ENCODE data around the gene PAX7.
"Not testable (repeated sequence)": the region's sequence is repeated elsewhere in the genome, so short reads cannot be mapped to it uniquely, and the experiment has no call there.

The PAX7 gene

DNA sequence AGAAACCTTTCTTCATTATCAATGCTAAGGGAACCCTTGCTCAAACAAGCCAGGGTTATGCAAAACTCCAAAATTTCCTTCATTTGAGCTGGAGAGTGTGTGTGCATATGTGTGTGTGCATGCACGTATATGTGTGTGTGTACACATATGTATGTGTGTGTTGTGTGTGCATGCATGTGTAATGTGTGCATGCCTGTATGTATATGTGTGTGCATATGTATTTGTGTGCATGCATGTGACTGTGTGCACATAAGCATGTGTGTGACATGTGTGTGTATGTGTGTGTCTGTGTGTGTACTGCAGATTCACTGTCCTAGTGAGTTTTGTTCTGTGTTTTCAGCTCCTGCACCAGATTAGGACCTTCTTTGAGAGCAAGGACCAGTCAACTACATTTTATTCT is 28.2 kb downstream of the PAX7 start:
- DNase-seq (ENCODE audit: low read depth in 2 of 2) = no peak

DNA sequence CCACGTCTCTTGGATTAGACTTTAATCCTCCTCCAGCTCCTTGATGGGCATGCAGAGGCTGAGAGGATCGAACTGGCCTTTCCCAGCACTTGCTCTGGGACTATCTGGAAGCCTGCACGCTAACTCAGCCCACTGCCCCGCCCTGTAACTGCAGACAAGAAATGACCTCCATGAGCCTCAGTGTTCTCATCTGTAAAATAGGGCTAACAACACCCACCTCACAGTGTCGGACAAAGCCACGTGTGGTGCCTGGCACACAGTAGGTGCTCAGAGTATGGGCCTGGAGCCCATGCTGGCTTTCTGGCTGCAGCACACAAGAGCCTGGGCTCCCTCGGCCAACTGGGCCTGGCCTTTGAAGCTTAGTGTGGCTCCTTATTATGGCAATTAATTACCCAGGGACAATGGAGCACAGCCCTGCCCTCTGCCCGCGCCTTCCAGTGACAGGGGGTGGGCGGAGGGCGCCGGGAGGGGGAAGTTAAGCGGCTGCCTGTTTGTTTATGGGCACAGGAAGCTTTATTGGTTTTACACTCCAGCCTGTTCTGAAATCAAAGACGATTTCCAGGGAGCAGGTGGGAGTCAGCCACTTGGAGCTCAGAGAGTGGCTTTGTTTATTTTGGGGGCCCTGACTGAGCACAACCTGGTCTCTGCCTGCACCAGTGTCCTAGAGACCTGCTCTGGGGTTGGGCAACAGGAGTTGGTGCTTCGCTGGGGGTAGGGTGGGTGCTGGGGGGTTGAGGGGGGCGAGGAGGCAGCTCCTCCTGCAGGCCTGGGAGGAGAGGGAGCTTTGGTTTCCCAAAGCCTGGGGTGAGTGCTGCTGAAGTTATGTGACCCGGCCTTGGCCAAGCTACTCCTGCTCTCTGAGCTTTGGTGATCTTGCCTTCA is 31.0 kb downstream of the PAX7 start:
- no peak for DNase-seq (ENCODE audit: low read depth in 2 of 2)

DNA sequence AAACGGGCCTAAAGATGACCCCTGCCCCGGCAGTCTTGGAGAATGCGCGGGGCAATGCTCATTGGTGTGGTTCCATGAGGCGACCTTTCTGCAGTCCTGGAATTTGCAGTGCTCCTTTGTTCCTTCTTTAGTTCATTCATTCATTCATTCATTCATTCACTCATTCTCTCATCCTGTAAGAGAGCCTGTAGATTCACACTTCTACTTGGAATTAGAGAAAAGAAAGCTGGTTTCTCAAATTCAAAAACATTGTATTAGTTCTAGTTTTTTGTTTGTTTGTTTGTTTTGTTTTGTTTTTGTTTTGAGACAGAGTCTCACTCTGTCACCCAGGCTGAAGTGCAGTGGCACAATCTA is 31.6 kb downstream of the PAX7 start:
- DNase-seq (ENCODE audit: low read depth in 2 of 2) = no peak

DNA sequence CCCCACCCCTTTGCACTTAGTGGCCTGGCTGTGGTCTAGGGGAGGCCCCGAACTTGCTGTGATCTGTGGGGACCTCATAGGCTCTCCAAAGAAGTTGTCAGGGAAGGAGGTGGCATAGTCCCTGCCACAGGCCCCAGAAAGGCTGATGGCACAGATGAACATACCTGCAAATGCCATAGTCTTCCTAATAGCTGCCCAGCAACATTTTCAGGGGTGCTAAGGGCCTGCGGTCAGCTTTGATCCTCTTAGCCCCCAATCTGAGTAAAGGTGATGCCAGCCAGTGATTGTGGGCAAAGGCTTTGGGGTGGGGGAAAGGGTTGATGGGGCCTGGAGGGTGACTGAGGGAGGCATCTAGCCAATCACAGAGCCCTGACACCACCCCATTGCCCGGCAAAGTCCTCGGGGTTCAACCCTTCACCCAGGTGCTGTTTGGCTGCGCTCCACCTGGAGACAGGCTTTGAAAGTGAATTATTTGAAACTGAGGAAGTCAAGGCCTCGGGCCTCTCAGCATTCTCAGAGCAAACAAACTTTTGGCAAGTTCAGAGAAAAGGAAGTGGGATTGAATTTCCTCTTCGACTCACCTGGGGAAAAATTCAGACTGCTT is 35.8 kb downstream of the PAX7 start:
- no peak for DNase-seq (ENCODE audit: low read depth in 2 of 2)

DNA sequence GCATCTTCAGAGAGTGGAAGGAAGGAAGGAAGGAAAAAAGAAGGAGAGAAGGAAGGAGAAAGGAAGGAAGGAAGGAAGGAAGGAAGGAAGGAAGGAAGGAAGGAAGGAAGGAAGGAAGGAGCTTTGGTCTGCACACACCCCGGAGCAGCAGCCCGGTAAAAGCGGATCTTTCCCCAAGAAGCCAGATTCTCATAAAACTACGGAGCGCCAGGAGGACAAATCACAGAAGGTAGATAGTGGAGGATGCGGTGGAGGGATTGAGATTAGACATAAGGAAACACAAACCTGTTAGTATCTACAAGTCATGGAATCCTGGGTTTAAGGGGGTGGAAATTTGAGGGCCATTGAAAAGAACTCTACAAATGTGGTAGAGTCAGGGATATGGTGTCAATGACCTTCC is 36.7 kb downstream of the PAX7 start:
- no peak for DNase-seq (ENCODE audit: low read depth in 2 of 2)

DNA sequence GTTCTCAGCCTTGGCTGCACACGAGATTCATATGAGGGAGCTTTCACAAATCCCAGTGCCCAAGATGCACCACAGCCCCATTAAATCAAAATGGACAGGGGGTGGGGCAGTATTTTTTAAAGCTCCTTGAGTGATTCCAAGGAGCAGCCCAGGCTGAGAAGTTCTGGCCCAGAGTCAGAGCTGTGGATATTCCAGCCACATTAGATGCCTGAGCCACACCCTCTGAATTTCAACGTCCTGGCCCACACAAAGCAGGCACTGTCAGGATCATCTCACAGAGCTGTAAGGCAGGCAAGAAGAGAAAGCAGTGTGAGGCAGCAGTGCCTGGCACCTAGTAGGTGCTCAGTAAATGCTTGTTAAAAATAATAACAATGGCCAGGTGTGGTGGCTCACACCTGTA is 37.4 kb downstream of the PAX7 start:
- DNase-seq (ENCODE audit: low read depth in 2 of 2) = no peak

DNA sequence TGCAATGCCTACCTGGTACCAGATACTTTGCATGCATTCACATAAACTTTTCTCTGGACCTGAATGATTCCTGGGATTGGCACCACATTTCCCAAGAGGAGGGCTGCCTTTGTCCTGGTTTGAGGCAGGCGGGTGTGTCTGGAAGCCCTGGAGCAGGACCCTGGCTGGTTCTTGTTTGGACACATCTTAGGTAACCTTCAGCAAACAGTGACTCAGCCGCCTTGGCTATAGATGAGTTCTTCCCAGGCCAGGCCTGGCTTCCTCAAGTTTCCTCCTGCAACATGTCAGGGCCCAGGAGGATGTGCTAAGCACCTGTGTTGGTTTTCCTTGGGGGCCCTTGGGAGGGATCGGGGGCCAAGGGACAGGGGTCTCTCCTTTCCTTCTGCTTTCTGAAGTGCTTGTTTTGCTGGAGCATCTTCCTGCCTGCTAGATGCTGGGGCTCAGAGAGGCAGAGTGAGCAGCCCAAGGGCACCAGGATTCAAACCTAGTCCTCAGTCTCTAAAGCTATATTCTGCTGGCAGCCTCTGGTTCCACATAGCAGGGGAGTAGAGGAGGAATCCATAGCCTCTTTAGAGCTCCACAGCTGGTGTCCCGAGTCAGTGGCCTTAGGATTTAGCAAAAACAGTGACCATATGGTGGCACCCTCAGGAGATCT is 38.2 kb downstream of the PAX7 start:
- DNase-seq (ENCODE audit: low read depth in 2 of 2) = no peak

DNA sequence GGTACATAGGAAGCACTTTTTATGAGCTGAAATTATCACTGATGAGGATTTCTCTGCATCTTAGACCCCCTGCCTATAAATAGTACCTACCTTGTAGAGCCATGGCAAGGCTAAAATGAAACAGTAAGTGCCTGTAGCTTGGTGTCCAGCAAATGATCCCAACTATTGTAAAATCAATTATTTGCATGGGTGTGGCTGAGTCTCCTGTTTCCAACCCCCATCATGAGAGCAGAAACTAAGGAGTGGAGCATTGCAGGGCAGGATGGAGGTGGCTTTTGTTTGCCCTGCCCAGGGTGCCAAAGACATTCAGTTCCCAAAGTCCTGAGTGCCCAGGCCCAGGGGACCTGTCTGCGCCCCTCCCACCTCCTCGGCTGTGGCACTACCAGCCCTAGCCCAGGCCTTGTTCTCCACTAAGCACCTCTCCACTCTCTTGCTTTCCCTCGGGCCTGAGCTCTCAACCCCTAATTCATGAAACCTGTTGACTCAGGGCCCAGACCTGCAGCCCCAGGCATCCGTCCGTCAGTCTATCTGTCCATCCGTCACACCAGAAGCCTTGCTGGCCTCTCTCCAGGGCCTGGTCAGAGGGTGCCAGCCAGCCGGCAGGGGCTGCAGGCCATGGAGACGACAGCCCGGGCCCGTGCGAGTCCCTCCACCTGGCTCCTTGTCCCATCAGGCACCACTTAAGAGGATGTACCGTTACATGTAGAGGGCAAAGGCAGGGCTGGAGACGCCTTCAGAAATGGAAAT is 39.6 kb downstream of the PAX7 start:
- no peak for DNase-seq (ENCODE audit: low read depth in 2 of 2)

DNA sequence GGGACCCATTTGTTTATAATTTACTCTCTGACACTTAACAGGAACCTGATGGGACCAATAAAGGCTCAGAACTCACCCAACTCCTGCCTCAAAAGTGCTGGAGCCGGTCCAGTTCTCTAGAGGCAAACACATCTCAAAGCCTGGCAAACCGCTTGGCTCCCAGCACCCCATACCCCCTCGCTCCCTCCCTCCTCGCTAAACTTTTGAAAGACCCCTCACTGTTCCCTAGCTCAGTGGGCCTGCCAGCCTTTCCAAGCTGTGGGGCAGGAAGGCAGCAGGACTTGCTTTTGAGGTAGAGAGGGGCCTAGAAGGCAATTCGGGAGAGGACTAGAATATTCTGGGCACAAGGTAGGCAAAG is 40.2 kb downstream of the PAX7 start:
- DNase-seq (ENCODE audit: low read depth in 2 of 2) = no peak

DNA sequence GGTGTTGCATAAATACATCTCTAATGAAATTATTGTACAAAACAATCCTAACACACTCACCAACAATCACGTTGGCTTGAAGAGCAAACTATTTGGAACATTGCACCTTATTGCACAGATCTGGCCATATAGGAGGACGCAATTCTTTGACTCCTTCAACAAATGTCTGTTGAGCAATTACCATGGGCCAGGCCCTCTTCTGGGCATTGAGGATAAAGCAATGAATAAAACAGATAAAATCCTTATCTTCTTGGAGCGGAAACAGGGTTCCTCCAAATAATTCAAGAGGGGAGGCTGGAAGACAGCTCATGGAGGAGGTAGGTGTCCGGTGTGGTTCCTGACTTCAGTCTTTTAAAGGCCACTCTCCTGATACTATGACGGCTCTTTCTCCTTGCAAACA is 43.3 kb downstream of the PAX7 start:
- no peak for DNase-seq (ENCODE audit: low read depth in 2 of 2)

DNA sequence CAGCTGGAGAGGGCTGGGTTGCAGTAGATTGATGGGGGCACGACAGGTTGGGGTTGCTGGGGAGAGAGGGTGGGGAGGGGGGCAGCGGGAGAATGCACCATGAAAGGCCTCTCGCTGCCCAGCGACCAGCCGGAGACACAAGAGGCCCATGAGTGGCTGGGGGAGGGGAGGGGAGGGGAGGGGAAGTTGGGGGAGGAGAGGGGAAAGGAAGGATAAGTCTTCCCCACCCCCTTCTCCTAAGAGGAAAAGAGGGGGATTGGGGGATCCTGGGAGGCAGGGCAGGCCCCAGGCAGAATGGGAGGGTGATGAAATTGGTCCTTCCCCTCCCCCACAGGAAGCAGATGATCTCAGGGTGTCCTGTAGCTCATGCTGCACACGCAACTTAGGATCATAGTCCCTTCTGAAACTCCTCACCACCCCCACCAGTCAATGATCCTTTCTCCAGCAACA is 45.7 kb downstream of the PAX7 start:
- no peak for DNase-seq (ENCODE audit: low read depth in 2 of 2)

DNA sequence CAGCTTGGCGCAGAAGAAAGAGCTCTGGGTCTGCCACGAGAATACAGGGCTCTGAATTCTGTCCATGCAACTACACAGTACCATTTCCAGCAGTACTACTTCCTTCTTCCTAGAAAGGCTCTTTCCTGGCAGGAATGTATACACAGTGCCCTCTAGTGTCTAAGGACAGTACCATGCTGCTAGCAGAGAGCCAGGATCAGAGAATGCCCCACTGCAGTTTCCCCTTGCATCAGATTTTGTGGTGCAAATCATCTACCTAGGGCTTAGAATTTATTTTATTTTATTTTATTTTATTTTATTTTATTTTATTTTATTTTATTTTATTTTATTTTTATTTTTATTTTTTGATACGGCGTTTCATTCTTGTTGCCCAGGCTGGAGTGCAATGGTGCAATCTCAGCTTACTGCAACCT is 50.8 kb downstream of the PAX7 start:
- no peak for DNase-seq (ENCODE audit: low read depth in 2 of 2)

DNA sequence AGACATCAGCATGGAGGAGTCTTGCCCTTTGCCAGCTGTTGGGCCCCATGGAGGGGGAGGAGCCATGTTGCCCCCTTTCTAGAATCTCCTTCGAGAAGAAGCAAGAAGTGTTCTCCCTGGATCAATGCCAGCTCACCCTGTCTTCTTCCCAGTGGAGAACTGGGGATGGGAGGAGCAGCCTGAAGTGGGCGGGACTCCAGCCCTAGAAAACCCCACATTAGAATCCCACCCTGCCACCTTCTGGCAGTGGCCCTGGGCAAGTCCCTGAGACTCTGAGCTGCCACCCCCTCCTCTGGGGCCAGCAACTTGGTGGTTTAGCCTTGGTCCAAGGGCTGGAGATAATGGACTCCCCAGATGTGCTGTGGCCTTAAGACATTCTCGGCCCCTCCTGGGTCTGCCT is 51.7 kb downstream of the PAX7 start:
- DNase-seq (ENCODE audit: low read depth in 2 of 2) = no peak

DNA sequence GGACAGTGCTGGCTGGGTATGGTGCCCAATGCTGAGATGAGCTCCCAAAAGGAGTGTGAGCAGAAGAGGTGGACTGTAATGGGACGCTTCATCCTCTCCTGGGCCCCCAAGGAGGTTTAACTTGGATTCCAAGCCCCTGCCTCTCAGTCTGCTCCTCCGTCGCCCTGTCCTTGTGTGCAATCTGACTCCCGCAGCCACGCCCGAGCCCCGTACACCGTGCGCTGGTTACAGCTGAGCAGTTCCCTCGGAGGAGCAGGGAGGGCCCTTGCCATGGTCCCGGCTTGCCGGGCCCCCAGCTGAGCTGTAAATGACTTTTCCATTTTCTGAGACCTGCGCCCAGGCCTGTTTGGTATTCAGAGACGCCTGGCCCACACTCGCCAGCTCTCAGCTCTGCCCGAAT is 53.7 kb downstream of the PAX7 start:
- DNase-seq (ENCODE audit: low read depth in 2 of 2) = no peak

DNA sequence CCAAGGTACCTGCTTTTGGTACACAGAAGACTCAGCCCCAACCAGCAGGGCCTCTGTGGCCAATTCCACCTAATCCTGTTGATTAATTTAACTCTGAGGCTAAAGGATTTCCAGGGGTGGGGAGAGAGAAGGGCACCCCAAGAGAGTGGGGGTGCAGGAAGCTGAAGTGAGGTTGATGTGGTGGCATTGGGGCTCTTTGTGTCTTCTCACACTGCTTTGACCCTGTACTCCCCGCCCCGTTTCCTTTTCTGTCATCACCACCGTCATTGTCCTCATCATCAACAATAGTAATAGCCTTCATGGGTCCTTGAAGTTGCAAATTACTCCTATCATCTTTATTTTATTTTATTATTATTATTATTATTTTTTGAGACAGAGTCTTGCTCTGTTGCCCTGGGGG is 55.9 kb downstream of the PAX7 start:
- DNase-seq (ENCODE audit: low read depth in 2 of 2) = no peak

DNA sequence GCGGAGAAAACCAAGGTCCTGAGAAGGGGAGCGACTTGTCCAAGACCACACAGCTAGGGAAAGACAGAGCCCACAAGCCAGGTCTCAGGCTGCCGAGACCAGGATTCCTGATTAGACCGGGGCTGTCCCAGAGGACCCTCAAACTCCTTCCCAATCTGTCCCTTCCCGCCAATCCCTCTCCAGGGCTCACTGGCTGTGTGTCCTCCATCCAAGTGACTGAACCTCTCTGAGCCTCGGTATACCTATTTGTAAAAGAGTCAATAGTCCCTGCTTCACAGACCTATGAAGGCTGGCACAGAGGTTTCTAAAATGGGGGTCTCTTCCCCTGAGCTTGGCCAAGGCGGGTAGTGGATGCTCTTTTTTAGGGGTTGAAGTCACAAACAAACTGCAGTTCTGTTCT is 56.6 kb downstream of the PAX7 start:
- no peak for DNase-seq (ENCODE audit: low read depth in 2 of 2)

DNA sequence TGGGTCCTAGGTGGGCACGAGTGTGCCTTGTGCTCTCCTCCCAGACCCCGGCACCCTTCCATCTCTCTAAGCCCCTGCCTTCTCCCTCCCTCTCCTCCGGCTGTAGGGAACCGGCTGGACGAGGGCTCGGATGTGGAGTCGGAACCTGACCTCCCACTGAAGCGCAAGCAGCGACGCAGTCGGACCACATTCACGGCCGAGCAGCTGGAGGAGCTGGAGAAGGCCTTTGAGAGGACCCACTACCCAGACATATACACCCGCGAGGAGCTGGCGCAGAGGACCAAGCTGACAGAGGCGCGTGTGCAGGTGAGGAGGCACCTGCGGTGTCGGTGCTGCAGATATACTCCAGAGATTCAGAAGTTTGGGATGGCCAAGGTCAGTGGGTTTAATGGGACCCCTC is 61.0 kb downstream of the PAX7 start:
- no peak for DNase-seq (ENCODE audit: low read depth in 2 of 2)

DNA sequence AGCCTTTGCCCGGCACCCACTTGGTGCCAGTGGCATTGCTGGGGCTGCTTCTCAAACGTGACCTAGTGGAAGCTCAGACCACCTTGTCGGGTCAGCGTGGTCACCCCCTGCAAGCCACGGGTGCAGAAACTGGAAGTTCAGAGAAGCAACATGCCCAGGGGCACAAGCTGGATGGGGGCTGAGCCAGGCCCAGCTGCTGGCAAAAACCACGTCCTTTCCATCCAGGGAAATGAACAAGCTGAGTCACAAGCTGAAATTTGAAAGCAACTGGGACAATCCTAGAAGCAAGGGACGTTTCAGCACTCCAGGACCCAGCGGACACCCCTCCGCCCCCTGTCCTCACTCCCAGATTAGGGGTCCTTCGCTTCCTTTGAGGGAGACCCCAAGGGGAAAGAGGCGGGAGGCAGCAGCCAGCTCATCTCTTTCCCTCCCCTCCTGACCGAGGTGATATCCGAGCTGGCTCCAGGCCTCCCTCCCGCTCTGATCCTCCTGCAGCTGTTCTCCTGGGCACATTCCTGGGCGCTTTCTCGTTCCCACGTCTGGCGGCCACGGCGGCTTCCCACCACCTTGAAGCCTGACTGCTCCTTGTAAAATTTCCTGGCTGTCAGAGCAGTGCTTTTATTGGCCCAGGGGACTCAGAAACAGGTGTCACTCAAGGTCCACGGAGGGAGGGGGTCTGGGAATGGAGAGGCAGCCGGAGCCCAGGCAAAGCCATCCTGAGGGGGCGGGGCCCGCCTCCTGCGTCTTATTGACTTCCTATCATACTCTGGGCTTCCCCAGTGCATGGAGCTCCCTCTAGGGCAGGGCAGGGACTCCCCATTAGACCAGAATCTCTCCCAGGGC is 62.8 kb downstream of the PAX7 start:
- no peak for DNase-seq (ENCODE audit: low read depth in 2 of 2)

DNA sequence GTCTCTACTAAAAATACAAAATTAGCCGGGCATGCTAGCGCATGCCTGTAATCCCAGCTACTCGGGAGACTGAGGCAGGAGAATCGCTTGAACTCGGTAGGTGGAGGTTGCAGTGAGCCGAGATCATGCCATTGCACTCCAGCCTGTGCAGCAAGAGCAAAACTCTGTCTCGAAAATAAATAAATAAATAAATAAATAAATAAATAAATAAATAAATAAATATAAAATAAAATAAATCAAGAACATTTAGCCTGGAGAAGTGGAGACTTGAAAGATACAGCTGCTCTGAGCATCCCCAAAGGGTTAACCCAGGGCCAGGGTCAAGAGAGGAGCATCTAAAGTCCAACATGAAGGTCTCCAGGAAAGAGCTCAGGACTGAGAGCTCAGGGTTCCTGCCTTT is 63.6 kb downstream of the PAX7 start:
- DNase-seq (ENCODE audit: low read depth in 2 of 2) = not testable (repeated sequence)

DNA sequence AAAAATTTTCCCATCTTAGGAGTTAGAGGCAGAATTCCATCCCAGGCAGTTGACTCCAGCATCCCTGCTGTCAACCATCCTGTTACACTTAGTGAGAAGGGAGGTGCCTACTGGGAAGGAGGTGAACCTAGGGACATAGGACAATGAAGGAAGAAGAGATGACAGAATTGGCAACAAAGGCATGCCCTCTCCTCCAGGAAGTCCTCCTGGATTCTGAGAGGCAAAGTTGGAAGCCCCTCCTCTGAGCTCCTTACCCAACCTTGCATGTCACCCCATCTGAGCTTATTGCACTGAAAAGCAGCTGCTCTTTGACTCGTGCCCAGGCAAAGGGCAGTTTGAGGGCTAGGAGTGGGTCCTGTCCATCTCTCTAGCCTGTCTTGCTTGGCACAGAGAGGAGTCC is 66.9 kb downstream of the PAX7 start:
- DNase-seq (ENCODE audit: low read depth in 2 of 2) = no peak

DNA sequence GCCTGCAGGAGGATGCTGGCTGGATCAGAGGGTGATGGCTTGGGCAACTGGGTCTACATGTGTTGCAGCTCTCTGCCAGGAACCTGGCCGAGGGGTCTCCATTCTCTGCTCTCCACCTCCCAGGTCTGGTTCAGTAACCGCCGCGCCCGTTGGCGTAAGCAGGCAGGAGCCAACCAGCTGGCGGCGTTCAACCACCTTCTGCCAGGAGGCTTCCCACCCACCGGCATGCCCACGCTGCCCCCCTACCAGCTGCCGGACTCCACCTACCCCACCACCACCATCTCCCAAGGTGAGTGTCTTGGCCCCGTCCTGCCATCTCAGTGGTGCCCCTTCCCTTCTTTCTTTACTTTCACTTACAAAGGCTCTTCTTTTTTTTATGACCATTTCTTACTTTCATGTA is 69.9 kb downstream of the PAX7 start:
- no peak for DNase-seq (ENCODE audit: low read depth in 2 of 2)

DNA sequence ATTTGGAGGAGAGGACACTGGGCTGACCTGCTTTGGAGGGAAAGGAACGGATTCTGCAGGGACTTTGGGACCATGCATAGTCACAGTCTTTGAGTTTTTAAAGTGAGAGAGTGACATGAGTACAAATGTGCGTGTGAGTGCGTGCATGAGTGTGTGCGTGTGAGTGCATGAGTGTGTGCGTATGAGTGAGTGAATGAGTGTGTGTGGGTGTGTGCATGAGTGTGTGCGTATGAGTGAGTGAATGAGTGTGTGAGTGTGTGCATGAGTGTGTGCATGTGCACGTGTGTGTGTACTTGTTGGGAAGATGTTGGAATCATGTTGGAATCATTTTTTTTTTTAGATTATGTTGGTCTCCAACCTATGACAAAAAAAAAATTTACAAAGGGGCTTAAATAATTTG is 70.5 kb downstream of the PAX7 start:
- no peak for DNase-seq (ENCODE audit: low read depth in 2 of 2)
